SK-N-SH (cell line): ENCODE data around the gene SH2B3. TPM values are rescaled to one million over a fixed set of nuclear protein-coding genes. Genes with fewer than 3 reads are reported as not detected.

Experiments
- CTCF ChIA-PET: fragments of 300-600, 350-600 bp; formaldehyde crosslinking; extraction: SDS; loops from one replicate; lab custom pipeline; 2021; lab: Yijun Ruan, JAX
- POLR2A ChIA-PET: fragments of 350-600 bp; sonication (Branson Sonifier 250); formaldehyde crosslinking; extraction: SDS; loops from one replicate; lab custom pipeline; 2020; ENCODE audit warnings: antibody characterized with exemption, inconsistent platforms; lab: Yijun Ruan, JAX
- DNase-seq: peaks from one replicate; pipeline ENCODE4 v3.0.0; 2012
- H2AFZ ChIP-seq: fragments of 200-600 bp; sonication (generic); 2 replicates; pipeline ENCODE4 v1.8.1; 2016; ENCODE audit warnings: antibody characterized with exemption, mild to moderate bottlenecking, low read depth
- H3F3A ChIP-seq: fragments of 200-600 bp; sonication (generic); replicated peaks from 2 replicates; pipeline ENCODE3; 2016; ENCODE audit warnings: antibody characterized with exemption, mild to moderate bottlenecking; ENCODE audit not compliant: insufficient read depth
- H3K27ac ChIP-seq, 2 experiments: fragments of 200-500 bp in 1 of 2; fragments of 200-600 bp in 1 of 2; sonication (Bioruptor generic) in 1 of 2; sonication (generic), shearing (Covaris generic) in 1 of 2; 2 replicates each; pipeline versions ENCODE4 v1.5.1 to v1.6.1; 2014 to 2016; ENCODE audit warnings: low read depth in 2 of 2, inconsistent platforms in 1 of 2, low read length in 1 of 2, mild to moderate bottlenecking in 1 of 2, mixed read lengths in 1 of 2
- H3K27me3 ChIP-seq: fragments of 200-600 bp; sonication (generic), shearing (Covaris generic); 2 replicates; pipeline ENCODE4 v1.6.1; 2016; ENCODE audit warnings: mixed run types; ENCODE audit not compliant: insufficient read depth
- H3K36me3 ChIP-seq, 2 experiments: fragments of 200-500 bp in 1 of 2; fragments of 200-600 bp in 1 of 2; sonication (Bioruptor generic) in 1 of 2; sonication (generic) in 1 of 2; replicated peaks in 1 of 2; 2 replicates each; pipeline versions ENCODE3 to v1.5.1; 2014 to 2016; ENCODE audit warnings: low read length in 1 of 2, mild to moderate bottlenecking in 1 of 2; ENCODE audit not compliant: insufficient read depth in 2 of 2, control insufficient read depth in 1 of 2
- H3K4me1 ChIP-seq, 2 experiments: fragments of 200-500 bp in 1 of 2; fragments of 200-600 bp in 1 of 2; sonication (Bioruptor generic) in 1 of 2; sonication (generic), shearing (Covaris generic) in 1 of 2; 2 replicates each; pipeline versions ENCODE4 v1.5.1 to v1.6.1; 2014 to 2016; ENCODE audit warnings: low read depth in 1 of 2, low read length in 1 of 2, mixed run types in 1 of 2; ENCODE audit not compliant: insufficient read depth in 2 of 2, control insufficient read depth in 1 of 2
- H3K4me2 ChIP-seq: fragments of 200-600 bp; sonication (generic), shearing (Covaris generic); 2 replicates; pipeline ENCODE4 v1.6.1; 2017; ENCODE audit warnings: mixed run types
- H3K4me3 ChIP-seq, 2 experiments: fragments of 200-500 bp in 1 of 2; fragments of 200-600 bp in 1 of 2; sonication (Bioruptor generic) in 1 of 2; sonication (generic), shearing (Covaris generic) in 1 of 2; 2 replicates each; pipeline versions ENCODE4 v1.5.1 to v1.8.1; 2014 to 2016; ENCODE audit warnings: low read depth in 2 of 2, inconsistent platforms in 1 of 2, low read length in 1 of 2, mild to moderate bottlenecking in 1 of 2, mixed read lengths in 1 of 2, moderate library complexity in 1 of 2
- H3K79me2 ChIP-seq: fragments of 200-600 bp; sonication (generic); 2 replicates; pipeline ENCODE4 v1.8.1; 2017; ENCODE audit warnings: mild to moderate bottlenecking; ENCODE audit not compliant: insufficient read depth
- H3K9ac ChIP-seq: fragments of 200-600 bp; sonication (generic); 2 replicates; pipeline ENCODE4 v1.6.1; 2017; ENCODE audit warnings: mixed run types
- H3K9me2 ChIP-seq: fragments of 200-600 bp; sonication (generic); 2 replicates; pipeline ENCODE4 v1.6.1; 2017; ENCODE audit warnings: mixed run types
- H3K9me3 ChIP-seq: fragments of 200-600 bp; sonication (generic); 2 replicates; pipeline ENCODE4 v1.6.1; 2017; ENCODE audit warnings: mixed run types, mild to moderate bottlenecking, moderate library complexity
- H4K20me1 ChIP-seq: fragments of 200-600 bp; sonication (generic); 2 replicates; pipeline ENCODE4 v1.6.1; 2017; ENCODE audit warnings: mild to moderate bottlenecking, mixed run types; ENCODE audit not compliant: insufficient read depth
- EP300 ChIP-seq, 2 experiments: IDR thresholded peaks; 2 replicates each; pipeline versions ENCODE4 v1.4.0 to v1.6.1; 2012; ENCODE audit warnings: borderline replicate concordance in 1 of 2, low read depth in 1 of 2, low read length in 1 of 2
- EZH2phosphoT487 ChIP-seq: fragments of 200-600 bp; sonication (generic); IDR thresholded peaks from 2 replicates; pipeline ENCODE4 v1.6.1; 2017; ENCODE audit warnings: low read depth, mixed run types, mild to moderate bottlenecking, antibody characterized with exemption, moderate library complexity, borderline replicate concordance
- FOXJ3 ChIP-seq: sonication (generic); formaldehyde crosslinking; IDR thresholded peaks from 2 replicates; pipeline ENCODE4 v1.5.1; 2020; ENCODE audit warnings: mild to moderate bottlenecking, missing genetic modification reagents
- MXI1 ChIP-seq: IDR thresholded peaks from 2 replicates; pipeline ENCODE4 v1.6.1; 2012; ENCODE audit warnings: mild to moderate bottlenecking, low read depth, low read length, improper control_type of control experiment
- NRF1 ChIP-seq: IDR thresholded peaks from 2 replicates; pipeline ENCODE4 v1.6.1; 2012; ENCODE audit warnings: low read depth, mild to moderate bottlenecking, low read length
- RAD21 ChIP-seq: IDR thresholded peaks from 2 replicates; pipeline ENCODE4 v1.6.1; 2012; ENCODE audit warnings: mild to moderate bottlenecking, low read length
- SMC3 ChIP-seq: IDR thresholded peaks from 2 replicates; pipeline ENCODE4 v1.6.1; 2012; ENCODE audit warnings: low read depth, low read length, improper control_type of control experiment
- WGBS: methylation state at CpG from one replicate; pipeline ENCODE4 v1.1.6; 2017; ENCODE audit warnings: low lambda C conversion rate; 5-methylcytosine and 5-hydroxymethylcytosine counted together
- polyA plus RNA-seq, 3 experiments: library from polyadenylated mRNA; depleted of rRNA; stranded (reverse); fragments of >200 nt; gene quantifications; 2 replicates each; pipeline ENCODE4 v1.2.3, GENCODE V29; 2012
- TF ChIP-seq, protein P1 (sequence below): fragments of 150-350 bp; IDR thresholded peaks from 2 replicates; pipeline ENCODE4 v1.6.1; 2017; ENCODE audit warnings: antibody characterized with exemption, low read length, low read depth, borderline replicate concordance

SH2B3 gene
- polyA plus RNA-seq, 1 of the 3 experiments (the other 2 are of a cell fraction), result 15.6 TPM

DNA sequence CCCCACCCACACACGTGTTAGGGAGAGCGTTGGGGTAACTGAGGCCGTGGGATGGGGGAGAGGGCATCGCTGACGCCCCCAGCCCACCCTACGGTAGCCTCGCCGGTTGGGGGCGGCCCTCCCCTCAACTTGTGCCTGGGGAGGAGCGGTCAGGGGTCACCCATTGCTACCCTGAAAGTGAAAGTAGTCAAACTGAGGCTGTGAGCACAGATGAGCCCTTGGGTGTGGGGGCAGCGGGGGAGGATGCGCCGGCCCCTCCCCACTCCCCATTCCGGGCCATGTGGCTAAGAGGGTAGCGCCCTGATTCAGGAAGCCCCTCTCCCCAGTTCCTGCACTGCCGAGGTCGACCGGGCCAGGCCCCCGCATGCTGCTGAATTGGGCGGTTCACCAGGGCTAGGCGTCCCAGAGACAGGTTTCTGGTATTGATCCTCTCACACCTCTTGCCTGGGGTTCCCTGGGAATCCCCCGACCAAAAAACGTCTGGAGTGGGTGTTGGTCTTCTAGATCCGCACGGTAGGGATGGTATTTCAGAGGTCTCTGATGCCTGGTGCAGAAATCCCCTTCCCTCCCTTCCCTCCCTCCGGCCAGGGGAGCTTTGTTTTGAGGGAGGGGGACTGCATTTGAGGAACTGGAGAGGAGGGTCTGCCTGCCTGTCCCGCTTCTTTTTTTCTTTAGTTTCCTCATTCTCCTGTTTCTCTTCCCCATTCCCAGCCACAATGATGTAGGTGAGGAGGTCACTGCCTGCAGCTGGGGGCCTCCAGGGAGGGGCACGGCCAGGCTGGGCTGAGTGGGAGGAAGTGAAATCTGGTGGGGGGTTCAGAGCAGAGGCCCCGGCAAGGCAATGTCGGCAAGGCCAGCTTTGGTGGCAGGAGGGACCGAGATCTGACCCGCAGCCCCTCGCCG lies 1.0 kb downstream of the SH2B3 start:
- peaks cover 35% of the 10 kb centered on the region for H3F3A ChIP-seq
- POLR2A ChIA-PET, result no interaction called here
- peak overlapping the region; percentile 92 for H3K9ac ChIP-seq
- H4K20me1 ChIP-seq, result 0 out of 2 replicates have a peak, but pooled peaks cover 3% of the 10 kb centered on the region
- H3K4me3 ChIP-seq, result peak overlapping the region; percentile 92
- CTCF ChIA-PET, result interaction anchor here (0.8 to 19.6 kb wide), 4 partner anchors 9 to 123 kb away, joined by 3 to 618 read pairs (median 50); no protein-coding TSS in a partner anchor
- no peaks in the 10 kb centered on the region for H3K9me3 ChIP-seq
- H2AFZ ChIP-seq, result no peak overlapping the region
- H3K4me1 ChIP-seq, result peaks cover 46 to 47% of the 10 kb centered on the region in 2 experiments; a peak in 3 of 4 replicates
- TF ChIP-seq NRF1 (no peak), RAD21 (no peak), FOXJ3 (CRISPR knock-in tag) (no peak), MXI1 (peak; percentile 19; the same call in 1 of the 2 replicates), SMC3 (no peak), EZH2phosphoT487 (no peak)
- TF ChIP-seq, protein P1, sequence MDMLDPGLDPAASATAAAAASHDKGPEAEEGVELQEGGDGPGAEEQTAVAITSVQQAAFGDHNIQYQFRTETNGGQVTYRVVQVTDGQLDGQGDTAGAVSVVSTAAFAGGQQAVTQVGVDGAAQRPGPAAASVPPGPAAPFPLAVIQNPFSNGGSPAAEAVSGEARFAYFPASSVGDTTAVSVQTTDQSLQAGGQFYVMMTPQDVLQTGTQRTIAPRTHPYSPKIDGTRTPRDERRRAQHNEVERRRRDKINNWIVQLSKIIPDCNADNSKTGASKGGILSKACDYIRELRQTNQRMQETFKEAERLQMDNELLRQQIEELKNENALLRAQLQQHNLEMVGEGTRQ, result no peak
- DNase-seq, result peak; percentile 44
- no peaks in the 10 kb centered on the region for H3K36me3 ChIP-seq
- peak overlapping the region; percentile 47 to 87; a peak in 3 of 4 replicates for H3K27ac ChIP-seq
- no peaks in the 10 kb centered on the region for H3K27me3 ChIP-seq
- no peaks in the 10 kb centered on the region for H3K9me2 ChIP-seq
- H3K79me2 ChIP-seq, result peaks cover 59% of the 10 kb centered on the region
- H3K4me2 ChIP-seq, result peak overlapping the region; percentile 99
- 34% methylated on average over 12 of the region's 34 CpGs for WGBS

DNA sequence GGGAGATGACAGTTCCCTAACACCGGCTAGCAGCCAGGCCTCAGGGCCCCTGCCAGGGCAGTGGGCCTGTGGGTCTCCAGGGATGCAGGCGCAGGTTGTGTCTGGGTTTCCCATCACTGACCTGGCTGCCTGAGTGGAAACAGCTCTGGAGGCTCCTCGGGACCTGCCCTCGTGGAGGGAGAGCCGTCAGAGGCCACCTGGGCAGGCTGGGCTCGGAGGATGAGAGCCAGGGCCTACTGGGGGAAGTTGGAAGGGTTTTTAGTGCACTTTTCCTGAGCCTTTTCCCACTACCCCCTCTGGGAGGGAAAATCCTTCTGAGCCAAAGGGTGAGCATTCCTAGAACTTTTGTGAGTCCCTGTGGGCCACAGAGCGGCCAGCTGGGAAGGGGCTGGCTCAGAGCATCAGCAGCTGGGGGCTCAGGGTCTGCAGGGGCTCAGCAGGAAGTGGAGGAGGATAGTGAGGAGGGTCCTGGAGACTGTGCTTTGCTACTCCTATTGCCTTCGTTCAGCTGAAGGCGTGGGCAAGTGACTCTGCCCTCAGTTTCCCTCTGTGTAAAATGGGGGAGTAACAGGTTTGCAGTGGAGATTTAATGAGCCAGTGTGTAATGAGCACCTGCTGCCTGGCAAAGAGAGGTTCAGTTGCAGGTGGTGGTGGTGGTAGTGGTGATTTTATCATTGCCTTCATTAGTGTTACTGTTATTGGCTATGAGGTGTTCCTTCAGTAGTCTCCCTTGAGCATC lies 1.8 kb downstream of the SH2B3 start:
- ChIA-PET CTCF (interaction anchor here (0.8 to 19.6 kb wide), 4 partner anchors 9 to 122 kb away, joined by 3 to 618 read pairs (median 50); no protein-coding TSS in a partner anchor), POLR2A (no interaction called here)
- DNase-seq, result peak; percentile 43
- peaks cover 40% of the 10 kb centered on the region for H3F3A ChIP-seq
- H3K36me3 ChIP-seq, result no peaks in the 10 kb centered on the region
- H4K20me1 ChIP-seq, result 0 out of 2 replicates have a peak, but pooled peaks cover 3% of the 10 kb centered on the region
- TF ChIP-seq EP300 (IDR thresholded peaks at IDR 0.05; ENCODE audit: borderline replicate concordance in 1 of 2, low read depth in 1 of 2, low read length in 1 of 2), result no peak
- 0 out of 2 replicates have a peak, but pooled peaks have one; percentile 30 for TF ChIP-seq MXI1
- H3K4me1 ChIP-seq, result peaks cover 52 to 54% of the 10 kb centered on the region in 2 experiments; a peak in 3 of 4 replicates
- peak overlapping the region; percentile 1 to 87; a peak in 2 of 4 replicates for H3K27ac ChIP-seq
- H3K4me2 ChIP-seq, result peak overlapping the region; percentile 99
- peak overlapping the region; percentile 92 for H3K9ac ChIP-seq
- H3K9me2 ChIP-seq, result no peaks in the 10 kb centered on the region
- no peaks in the 10 kb centered on the region for H3K27me3 ChIP-seq
- no peaks in the 10 kb centered on the region for H3K9me3 ChIP-seq
- peaks cover 68% of the 10 kb centered on the region for H3K79me2 ChIP-seq
- H3K4me3 ChIP-seq, result peak overlapping the region; percentile 92
- 87% methylated on average over 8 of the region's 9 CpGs for WGBS
- H2AFZ ChIP-seq, result no peak overlapping the region
